HK-2 (cell line): ENCODE results near the gene YIF1B.

Source experiments
- DNase-seq: peaks from one replicate; pipeline ENCODE4 v3.0.0-alpha.2; 2018; ENCODE audit not compliant: unreplicated experiment

YIF1B gene

DNA sequence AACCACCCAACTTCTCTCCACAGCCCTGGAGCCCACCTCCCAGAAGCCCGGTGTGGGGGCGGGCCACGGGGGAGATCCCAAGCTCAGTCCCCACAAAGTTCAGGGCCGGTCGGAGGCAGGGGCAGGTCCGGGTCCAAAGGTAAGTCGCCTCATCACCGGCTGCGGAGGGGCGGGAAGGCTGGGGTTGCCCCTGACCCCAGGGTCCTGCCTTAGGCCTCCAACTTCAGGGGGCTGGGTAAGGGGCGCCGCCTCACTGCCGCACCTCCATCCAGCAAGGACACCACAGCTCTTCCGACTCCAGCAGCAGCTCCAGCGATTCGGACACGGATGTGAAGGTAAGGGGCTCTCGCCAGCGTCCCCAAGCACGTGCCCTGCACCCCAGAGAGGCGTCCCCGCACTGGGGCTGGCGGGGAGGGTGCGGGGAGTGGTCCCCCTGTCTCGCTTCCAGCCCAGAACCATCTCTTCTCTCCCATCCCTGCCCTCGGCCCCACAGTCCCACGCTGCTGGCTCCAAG, 11.3 kb downstream of the YIF1B start:
- no peak for DNase-seq

GRCh38 chr19:38303517-38304351, 12.0 kb downstream of the YIF1B start, which contains the start of gene C19orf33:
TSS of gene C19orf33 (plus strand) at chr19:38304251. CDS start at chr19:38304262, 11 bp downstream.
- peak; percentile 84 for DNase-seq

GRCh38 chr19:38298821-38299680, 16.7 kb downstream of the YIF1B start:
- peak; percentile 81 for DNase-seq

DNA sequence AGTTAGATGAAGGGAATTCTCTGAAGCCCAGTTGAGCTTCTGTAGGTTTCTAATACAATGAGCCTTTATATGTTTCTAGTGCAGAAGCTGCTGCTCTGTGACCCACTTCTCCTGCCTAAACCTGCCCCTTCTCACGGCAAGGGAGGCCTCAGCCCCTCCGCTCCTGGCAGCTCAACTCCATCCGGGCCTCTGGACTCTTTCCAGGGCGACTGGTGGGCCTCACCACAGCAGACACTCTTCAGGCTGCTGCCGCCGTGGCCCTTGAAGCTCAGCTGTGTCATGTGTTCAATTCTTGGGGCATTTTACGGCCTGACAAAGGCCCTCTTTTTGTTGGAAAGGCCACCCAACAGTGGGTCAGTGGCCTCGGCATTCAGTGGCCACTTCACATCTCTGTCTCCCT, 21.7 kb downstream of the YIF1B start:
- DNase-seq, result no peak

DNA sequence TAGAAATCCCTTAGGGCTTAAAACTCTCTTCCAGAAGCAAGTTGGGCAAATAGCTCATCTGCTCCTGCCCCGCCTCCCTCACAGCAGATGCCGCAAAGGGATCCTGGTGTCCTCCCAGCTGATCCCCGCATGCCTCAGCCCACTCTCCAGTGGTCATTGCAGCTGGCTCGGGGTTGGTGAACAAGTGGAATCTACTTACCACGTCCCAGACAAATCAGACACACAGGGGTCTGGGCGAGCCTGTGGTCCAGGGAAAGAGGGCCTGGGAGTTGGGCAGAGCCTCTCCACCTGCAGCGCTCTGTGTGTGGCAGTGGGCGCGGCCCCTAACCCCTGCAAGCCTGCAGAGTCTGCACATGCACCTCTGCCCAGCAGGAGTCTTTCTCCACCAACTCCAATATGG, 22.5 kb downstream of the YIF1B start:
- DNase-seq, result no peak

DNA sequence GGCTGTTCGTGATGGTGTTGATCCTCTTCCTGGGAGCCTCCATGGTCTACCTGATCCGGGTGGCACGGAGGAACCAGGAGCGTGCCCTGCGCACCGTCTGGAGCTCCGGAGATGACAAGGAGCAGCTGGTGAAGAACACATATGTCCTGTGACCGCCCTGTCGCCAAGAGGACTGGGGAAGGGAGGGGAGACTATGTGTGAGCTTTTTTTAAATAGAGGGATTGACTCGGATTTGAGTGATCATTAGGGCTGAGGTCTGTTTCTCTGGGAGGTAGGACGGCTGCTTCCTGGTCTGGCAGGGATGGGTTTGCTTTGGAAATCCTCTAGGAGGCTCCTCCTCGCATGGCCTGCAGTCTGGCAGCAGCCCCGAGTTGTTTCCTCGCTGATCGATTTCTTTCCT, 23.9 kb downstream of the YIF1B start:
- DNase-seq, result no peak

DNA sequence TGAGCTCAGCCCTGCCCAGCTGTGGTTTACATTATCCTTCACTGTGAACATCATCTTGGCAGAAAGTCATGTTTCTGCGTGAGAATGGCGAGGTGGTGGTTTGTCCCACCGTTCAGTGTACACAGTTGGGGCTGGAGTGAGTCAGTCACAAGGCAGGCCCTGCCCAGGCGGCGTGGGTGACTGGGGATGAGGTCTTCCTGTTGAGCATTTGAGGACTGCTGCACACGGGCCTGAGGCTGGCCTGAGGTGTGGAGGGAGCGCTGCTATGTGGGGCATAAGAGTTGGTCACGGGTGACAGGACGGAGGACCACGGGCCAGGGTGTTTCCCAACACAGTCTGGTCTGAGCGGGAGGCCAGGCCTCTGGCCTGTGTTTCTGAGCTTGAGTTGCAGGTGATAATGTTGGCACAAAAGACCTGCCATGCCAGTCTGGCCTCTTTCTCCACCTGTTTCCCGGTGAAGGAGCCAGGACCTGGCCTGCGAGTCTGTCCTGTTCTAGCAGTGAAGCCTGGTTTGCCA, 25.1 kb downstream of the YIF1B start:
- DNase-seq, result peak; percentile 93

GRCh38 chr19:38289955-38290354, 25.8 kb downstream of the YIF1B start:
- DNase-seq, result no peak

DNA sequence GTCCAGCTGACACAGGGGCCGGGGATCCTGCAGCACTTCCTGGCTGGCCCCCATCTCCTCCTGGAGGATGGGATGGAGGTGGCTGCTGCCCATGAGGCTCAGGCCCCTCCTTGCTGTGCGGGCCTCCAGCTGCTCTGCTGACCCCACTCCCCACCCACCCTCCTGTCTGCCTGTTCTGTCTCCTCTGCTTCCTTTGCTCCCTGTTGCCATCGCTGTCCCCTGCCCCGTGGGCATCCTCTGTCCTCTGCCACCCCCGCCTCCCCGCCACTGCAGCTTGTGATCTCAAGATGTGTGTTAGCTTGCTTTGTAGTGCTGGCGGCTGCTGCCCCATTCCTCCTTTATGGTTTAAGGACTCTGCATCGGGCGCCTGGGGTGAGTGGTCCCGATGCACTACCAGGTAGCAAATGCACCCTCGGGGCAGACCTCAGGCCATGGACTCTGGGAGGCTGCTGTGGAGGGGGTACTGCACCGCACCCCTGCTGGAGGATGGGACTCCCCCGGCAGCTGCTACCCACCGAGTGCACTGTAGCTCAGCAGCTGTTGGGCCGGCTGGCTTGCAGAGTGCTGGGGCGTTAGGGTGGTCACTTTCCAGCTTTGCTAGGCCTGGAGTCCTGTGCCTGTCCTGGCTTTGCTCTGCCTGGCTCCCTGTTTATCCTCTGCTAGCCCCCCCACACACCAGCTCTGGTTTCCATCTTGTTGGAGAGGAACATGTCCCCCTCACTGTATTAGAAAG, 27.5 kb downstream of the YIF1B start:
- DNase-seq, result no peak

GRCh38 chr19:38287604-38288003, 28.1 kb downstream of the YIF1B start:
- DNase-seq, result no peak

DNA sequence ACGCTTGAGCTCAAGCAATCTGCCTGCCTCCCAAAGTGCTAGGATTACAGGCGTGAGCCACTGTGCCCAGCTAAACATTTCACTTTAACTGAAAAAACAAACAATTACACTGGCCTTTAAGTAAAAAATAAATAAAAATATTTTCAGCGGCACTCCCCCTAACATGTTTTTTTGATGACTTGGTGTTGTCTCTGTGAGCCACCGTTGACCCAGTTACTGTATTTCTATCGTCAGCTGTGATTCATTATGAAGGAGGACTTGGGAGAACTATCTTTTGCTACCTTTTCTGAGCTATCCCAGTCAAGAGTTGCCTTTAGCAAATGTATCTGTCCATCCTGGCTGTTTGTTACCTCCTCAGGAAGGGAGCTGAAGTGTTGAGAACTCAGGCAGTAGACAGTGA, 30.2 kb downstream of the YIF1B start:
- DNase-seq, result no peak

- no peak for DNase-seq
Measured at GRCh38 chr19:38284422-38284821, 31.3 kb downstream of the YIF1B start.

DNA sequence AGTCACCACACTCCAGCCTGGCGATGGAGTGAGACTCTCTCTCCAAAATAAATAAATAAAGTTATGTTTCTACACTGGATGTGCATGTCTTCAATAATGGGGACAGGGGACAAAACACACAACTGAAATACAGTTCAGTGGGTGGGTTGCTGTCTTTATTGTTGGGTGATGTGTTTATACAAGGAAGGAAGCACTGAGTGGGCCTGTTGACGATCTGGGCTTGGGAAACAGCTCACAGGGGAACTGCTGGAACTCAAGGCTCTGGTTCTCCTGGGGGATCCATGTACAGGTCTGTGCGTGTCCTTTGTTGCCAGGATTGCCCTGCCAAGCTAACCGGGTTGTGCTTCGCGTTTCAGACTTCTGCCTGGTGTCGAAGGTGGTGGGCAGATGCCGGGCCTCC, 32.5 kb downstream of the YIF1B start:
- no peak for DNase-seq

DNA sequence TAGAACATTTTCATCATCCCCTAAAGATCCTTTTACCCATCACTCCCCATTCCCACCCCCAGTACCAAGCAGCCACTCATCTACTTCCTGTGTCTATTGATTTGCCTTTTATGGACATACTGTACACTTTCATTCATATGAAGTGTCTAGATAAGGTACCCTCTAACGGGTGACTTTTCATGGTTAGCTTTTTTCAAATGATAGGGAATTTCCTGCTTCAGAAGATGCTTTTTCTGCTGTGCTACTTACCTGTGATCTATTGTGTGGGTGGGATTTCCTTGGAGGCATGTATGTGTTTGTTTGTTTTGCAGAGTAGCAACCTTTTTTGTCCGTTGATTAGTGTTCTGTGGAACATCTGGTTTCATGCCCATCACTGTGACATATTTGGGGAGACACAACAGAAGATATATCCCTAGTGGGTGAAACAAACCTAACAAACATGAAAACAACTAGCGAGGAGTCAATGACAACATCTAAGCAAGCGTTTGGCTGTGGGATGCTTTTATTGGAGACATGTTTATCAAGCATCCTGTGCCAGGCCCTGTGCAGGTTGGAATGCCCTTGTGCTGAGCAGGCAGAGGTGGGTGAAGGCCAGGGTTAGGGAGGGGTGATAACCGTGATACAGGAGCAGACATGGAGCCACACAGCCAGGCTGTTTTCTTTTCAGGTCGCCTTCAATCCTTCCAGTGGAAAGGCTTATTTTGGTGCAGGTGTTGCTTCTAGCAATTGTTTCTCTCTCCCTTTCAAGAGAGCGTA, 33.8 kb downstream of the YIF1B start:
- DNase-seq, result no peak

DNA sequence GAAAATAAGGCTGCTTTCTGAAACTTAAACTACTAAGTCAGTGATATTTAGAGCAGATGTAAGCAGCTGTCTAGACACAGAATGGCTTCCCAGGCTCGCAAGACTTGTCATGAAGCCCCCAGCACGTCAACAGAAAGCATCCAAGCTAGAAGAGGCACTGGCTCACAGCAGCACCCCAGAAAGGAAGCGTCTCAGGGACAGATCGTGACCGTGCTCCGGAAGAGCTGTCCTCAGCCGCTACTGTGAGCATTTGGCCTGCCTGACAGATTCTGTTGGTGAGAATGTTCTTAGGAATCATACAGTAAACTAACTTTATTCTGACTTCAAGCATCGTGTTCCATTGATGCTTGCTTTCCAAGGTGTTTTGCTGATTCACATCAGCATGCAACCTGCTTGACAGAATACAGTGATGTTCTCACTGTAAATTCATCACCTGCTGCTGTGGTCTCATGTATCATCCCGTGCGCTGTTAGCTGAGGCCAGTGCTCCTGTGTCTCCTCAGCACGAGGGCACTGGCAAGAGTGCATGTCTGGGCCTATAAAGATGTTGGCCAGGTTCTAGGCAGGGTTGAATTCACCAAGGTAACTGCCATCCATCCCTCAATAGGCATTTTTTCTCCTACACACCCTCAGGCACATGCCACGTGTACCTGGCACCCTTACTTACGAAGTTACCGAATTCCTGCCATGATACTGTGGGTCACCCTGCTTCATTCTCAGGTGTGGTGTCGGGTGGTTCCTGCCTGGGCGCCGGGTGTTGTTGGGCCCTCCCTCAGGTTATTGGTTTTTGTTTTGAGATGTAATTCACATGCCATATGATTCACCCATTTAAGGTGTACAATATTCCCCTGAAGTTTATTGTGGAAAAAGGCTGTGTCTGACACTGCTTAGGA, 35.5 kb downstream of the YIF1B start:
- no peak for DNase-seq

DNA sequence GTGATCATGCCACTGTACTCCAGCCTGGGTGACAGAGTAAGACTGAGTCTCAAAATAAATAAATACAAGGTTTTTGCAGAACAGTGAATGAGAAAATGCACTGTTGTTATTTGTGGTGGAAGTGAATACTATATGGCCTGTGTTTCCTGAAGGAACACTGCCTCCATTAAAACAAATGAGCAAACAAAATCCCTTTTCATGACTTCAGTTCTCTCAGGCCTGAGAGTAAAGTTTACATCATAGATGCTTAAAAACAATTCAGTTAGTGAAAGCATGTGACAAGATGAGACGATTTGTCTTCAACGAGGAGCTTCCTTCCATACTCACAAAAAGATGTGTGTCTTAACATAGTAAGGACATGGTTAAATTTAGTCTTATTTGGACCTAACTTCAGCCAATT, 37.0 kb downstream of the YIF1B start:
- DNase-seq, result no peak

GRCh38 chr19:38277969-38278680, 37.6 kb downstream of the YIF1B start:
- no peak for DNase-seq

DNA sequence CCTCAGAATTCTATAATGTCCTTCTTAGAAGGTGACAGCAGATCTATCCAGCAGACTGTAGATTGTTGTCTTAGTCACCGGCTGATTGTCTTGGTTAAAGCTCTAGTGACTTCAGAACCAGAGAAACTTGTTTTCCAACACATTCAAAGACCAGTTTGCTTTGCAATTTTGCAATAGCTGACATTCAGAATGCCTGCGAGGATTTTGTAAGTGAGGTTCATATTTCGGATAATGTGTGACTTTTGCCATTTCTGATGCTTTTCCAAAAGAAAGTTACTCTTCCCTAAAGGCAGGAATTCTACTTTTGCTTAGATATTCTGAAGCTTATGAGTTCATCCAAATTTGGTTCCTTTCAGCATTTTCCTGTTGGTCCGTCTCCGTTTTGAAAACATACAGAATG, 38.2 kb downstream of the YIF1B start:
- DNase-seq, result no peak

- no peak for DNase-seq
Measured at GRCh38 chr19:38276942-38277517, 38.7 kb downstream of the YIF1B start.
